Effector memory CD4-positive, alpha-beta T cell (primary cell): ENCODE measurements around the gene CRISPLD2.

Experiments
- DNase-seq, 3 donors: peaks; one replicate each; pipeline ENCODE4 v3.0.0-alpha.2; 2020
- H3K27ac ChIP-seq: 2 replicates; pipeline ENCODE4 v1.7.0; 2013; ENCODE audit warnings: mild to moderate bottlenecking, low read length, moderate library complexity; ENCODE audit not compliant: insufficient read depth, poor library complexity, severe bottlenecking
- H3K27me3 ChIP-seq: replicated peaks from 2 replicates; pipeline ENCODE4 v1.7.0; 2013; ENCODE audit warnings: mild to moderate bottlenecking, low read length; ENCODE audit not compliant: insufficient read depth, control insufficient read depth, poor library complexity, severe bottlenecking
- H3K36me3 ChIP-seq: 2 replicates; pipeline ENCODE4 v1.7.0; 2013; ENCODE audit warnings: mild to moderate bottlenecking, low read length, moderate library complexity; ENCODE audit not compliant: control insufficient read depth, insufficient read depth
- H3K4me1 ChIP-seq: 2 replicates; pipeline ENCODE4 v1.7.0; 2013; ENCODE audit warnings: low read length, mild to moderate bottlenecking; ENCODE audit not compliant: control insufficient read depth, insufficient read depth, poor library complexity, severe bottlenecking
- H3K4me3 ChIP-seq: 2 replicates; pipeline ENCODE4 v1.7.0; 2013; ENCODE audit warnings: low read length, low read depth, mild to moderate bottlenecking; ENCODE audit not compliant: insufficient read depth, poor library complexity, severe bottlenecking
- H3K9me3 ChIP-seq: 2 replicates; pipeline ENCODE4 v1.7.0; 2013; ENCODE audit warnings: mild to moderate bottlenecking, low read length, moderate library complexity; ENCODE audit not compliant: control insufficient read depth

CRISPLD2 gene

DNA sequence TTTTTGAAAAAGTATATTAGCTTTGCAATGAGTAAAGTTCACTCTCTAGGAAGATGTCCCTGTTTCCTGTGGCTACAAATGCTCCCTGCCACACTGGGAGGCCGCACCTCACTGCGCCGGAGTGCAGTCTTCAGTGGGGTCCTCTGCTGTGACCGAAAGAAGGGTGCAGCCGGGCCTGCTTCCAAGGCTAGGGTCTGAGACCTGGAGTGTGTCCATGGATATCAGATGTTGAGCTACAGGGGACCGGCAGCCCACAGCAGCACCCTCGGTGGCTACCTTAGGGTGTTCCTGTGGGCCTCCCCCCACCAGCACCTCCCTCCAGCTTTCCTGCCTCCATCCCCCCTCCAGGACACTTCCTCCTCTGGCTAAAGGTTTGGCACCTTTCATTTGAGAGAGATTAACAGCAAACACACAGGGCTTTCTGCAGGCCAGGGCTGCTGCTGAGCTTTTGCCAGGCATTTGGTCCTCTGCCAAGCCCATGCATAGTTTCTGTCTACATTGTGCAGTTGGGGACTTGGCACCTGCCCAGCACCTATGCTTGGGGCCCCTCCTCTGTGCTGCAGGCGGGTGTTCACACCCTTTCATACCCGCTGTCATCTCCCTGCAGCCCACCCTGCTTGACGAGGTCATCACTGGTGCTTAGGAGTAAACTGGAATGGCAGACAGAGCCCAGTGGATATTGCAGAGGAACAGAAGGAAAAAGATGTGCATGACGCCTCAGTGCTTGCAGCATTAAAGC is 33.8 kb upstream of the CRISPLD2 start:
- DNase-seq: no peak
- no peaks in the 10 kb centered on the region for H3K4me1 ChIP-seq
- no peaks in the 10 kb centered on the region for H3K9me3 ChIP-seq
- no peaks in the 10 kb centered on the region for H3K27me3 ChIP-seq
- H3K4me3 ChIP-seq: no peak overlapping the region
- no peaks in the 10 kb centered on the region for H3K36me3 ChIP-seq
- H3K27ac ChIP-seq: no peak overlapping the region

DNA sequence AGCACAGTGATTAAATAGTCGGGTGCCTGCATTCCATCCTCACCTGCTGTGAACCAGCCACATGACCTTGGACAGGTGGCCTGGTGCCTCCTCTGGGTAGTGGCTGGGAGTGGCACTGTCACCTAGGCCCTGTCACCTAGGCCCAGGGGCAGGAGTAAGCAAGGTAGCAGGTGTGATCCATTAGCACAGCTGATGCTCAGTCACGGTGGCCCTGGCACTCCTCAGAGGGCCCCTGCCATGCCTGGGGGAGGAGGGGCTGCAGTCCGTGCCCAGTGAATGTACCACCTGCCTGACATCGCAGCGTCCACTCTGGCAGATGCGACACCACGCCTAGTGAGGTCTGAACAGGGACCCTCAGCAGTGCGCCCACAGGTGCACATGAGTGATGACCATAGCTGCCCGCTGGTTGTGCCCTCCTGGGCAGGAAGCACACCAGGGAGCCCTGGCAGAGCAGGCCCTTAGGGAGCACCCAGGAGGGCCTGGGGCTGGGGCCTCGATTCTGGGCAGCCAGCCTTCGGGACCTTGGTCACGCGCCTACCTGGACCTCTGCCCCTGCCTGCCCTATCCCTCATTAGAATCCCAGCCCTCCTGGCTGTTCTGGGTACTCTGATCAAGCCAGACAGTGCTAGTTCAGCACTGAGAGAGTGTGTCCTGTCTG is 33.1 kb upstream of the CRISPLD2 start:
- Histone ChIP-seq H3K27ac (no peak overlapping the region), H3K27me3 (no peaks in the 10 kb centered on the region), H3K36me3 (no peaks in the 10 kb centered on the region), H3K4me3 (no peak overlapping the region), H3K9me3 (no peaks in the 10 kb centered on the region), H3K4me1 (no peaks in the 10 kb centered on the region)
- no peak for DNase-seq

DNA sequence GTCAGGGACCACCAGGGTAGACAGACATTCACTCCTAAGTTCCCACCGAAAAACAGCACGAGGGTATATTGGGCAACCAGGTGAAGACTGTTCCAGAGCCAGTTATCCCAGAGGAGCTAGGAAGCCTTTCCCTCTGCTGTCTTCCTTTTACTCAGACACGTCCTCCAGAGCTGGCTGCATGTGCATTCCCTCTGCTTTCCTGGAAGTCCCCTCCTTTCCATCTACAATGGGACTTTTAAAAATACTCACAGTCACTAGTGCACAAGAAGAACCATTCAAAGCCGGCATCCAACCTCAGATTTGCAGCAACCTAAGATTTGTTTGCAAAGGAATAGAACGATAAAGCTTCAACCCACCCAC is 32.5 kb upstream of the CRISPLD2 start:
- no peaks in the 10 kb centered on the region for H3K4me1 ChIP-seq
- H3K4me3 ChIP-seq: no peak overlapping the region
- no peaks in the 10 kb centered on the region for H3K27me3 ChIP-seq
- no peak for DNase-seq
- H3K36me3 ChIP-seq: no peaks in the 10 kb centered on the region
- no peaks in the 10 kb centered on the region for H3K9me3 ChIP-seq
- H3K27ac ChIP-seq: no peak overlapping the region

DNA sequence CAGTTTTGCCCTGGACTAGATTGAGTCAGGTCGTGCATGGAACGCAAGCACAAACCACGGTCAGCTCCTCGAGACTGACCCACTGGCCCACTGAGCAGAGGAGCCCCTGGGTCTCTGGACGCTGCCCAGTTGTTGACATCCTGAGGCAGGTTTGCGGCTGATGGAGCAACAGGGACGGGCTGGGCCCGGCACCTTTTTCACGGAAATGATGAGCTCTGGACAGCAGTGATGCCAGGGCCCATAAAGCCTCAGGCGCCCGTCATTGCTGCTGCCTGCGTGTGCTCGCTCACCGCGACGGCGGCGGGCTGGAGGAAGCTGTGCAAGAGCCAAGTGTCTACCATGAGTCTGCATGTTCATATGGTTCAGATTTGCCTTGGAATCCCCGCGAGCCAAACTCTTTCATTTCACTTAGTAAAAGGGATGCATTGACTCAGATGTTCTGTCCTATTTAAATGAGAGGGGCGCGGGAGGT is 30.8 kb upstream of the CRISPLD2 start:
- no peaks in the 10 kb centered on the region for H3K27me3 ChIP-seq
- no peak for DNase-seq
- no peak overlapping the region for H3K4me3 ChIP-seq
- H3K4me1 ChIP-seq: no peaks in the 10 kb centered on the region
- H3K36me3 ChIP-seq: no peaks in the 10 kb centered on the region
- no peaks in the 10 kb centered on the region for H3K9me3 ChIP-seq
- H3K27ac ChIP-seq: no peak overlapping the region

DNA sequence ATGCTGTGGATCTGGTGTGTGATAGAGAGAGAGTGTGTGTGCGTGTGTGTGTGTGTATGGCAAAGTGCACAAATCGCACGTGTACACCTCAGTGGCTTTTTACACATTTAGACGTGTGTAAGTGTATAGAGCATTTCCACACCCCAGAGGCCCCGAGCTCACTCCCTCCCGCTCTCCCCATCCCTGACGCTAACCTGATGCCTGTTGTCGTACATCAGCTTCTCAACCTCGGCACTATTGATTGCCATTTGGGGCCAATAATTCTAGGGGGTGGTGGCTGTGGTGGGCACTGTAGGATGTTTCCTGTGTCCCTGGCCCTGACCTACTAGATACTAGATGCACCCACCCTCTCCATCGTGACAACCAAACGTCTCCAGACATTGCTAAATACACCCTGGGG is 30.4 kb upstream of the CRISPLD2 start:
- Histone ChIP-seq H3K36me3 (no peaks in the 10 kb centered on the region), H3K27ac (no peak overlapping the region), H3K4me1 (no peaks in the 10 kb centered on the region), H3K4me3 (no peak overlapping the region), H3K27me3 (no peaks in the 10 kb centered on the region), H3K9me3 (no peaks in the 10 kb centered on the region)
- no peak for DNase-seq

DNA sequence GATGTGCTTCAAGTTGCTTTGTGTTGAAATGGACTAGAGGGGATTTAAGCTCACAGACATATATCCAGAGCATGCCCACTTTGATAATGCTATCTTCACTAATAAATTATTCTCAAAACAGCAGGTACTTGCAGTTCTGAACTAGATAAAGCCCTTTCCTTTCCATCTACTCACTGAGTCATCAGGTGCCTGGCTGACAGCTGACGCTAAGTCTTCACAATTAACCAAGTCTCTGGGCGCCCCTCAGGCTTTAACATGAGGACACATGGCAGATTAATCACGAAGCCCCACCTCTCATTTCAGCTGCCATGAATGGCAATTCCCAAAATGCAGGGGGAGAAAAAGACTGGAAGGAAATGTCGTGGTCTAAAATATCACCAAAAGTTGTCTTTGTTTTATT is 29.5 kb upstream of the CRISPLD2 start:
- no peak for DNase-seq

DNA sequence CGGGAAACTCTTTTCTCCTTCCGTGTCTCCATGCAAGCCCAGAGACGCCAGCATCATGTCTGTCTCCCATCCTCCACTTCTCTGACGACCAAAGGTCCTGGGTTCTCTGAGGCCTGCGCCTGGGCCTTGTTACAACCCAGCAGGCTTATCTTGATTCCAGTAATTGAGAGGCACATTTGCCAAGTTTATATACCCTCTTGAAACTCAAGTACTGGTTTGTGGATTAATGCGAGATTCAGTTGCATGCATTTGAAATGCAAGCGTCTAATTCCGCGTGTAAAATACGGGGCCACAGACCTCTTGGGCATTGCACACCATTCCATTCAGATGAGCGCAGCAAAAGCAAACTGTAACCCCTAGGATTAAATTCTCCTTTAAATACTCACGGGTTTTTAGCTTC is 28.7 kb upstream of the CRISPLD2 start:
- no peak for DNase-seq
- no peaks in the 10 kb centered on the region for H3K27me3 ChIP-seq
- no peak overlapping the region for H3K4me3 ChIP-seq
- no peaks in the 10 kb centered on the region for H3K36me3 ChIP-seq
- no peaks in the 10 kb centered on the region for H3K4me1 ChIP-seq
- no peaks in the 10 kb centered on the region for H3K9me3 ChIP-seq
- no peak overlapping the region for H3K27ac ChIP-seq

More for the DNA sequence above, 29.5 kb upstream of the CRISPLD2 start:
- Histone ChIP-seq H3K4me3 (no peak overlapping the region), H3K27ac (no peak overlapping the region), H3K9me3 (no peaks in the 10 kb centered on the region), H3K36me3 (no peaks in the 10 kb centered on the region), H3K27me3 (no peaks in the 10 kb centered on the region), H3K4me1 (no peaks in the 10 kb centered on the region)

DNA sequence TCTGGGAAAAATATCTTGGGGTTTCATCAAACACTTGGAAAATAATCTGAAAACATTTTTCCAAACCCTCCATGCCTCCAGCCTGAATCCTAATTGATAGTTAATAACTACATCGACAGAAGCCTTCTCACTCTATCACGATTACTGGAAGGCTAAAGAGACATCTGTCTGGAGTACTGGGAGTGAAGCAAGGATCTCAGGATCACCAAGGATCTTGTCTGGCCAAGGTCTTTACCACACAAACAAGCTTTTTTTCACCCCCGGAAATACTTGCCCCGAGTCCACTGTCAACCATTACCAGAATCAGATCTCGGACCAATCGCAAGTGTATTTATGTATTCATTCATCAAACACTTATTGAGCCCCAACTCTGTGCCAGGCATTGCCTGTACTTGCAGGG is 28.3 kb upstream of the CRISPLD2 start:
- H3K9me3 ChIP-seq: no peaks in the 10 kb centered on the region
- no peaks in the 10 kb centered on the region for H3K27me3 ChIP-seq
- DNase-seq: no peak
- H3K27ac ChIP-seq: no peak overlapping the region
- H3K36me3 ChIP-seq: no peaks in the 10 kb centered on the region
- no peaks in the 10 kb centered on the region for H3K4me1 ChIP-seq
- H3K4me3 ChIP-seq: no peak overlapping the region

DNA sequence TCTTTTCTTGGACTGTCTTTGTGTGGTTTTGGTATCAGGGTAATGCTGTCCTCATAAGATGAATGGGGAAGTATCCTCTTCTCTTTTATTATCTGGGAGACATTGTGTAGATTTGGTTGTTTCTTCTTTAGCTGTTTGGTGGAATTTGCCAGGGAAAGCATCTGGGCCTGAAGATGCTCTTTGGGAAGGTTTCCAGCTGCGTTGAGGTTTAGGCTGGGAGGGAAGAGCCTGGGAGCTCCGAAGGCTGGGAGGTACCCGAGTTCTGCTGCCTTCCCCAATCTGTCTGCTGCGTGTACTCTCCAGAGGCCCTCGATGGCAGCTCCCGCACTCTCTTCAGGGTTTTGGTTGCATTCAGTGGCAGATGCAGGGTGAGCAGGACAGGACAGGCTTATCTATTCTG is 25.6 kb upstream of the CRISPLD2 start:
- no peak overlapping the region for H3K27ac ChIP-seq
- no peak for DNase-seq
- H3K36me3 ChIP-seq: no peaks in the 10 kb centered on the region
- H3K4me1 ChIP-seq: no peaks in the 10 kb centered on the region
- H3K4me3 ChIP-seq: no peak overlapping the region
- no peaks in the 10 kb centered on the region for H3K27me3 ChIP-seq
- H3K9me3 ChIP-seq: no peaks in the 10 kb centered on the region

DNA sequence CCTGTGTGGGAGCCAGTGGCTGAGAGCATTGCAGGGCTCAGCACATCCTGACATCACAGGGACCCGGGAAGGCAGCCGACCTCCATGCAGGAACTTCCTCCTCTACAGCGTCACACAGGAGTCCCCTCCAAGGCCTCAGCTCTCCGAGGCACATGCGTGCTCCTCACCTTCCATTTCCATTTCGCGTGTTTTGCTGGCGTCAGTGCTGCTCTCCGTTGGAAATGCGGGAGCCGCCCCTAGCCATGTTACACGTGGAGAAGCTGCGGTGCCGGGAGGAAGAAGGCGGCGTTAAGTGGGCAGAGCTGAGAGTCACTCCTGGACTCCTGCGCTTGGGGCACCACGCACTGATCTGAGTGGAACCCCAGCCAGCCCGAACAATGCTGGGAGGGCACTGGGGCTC is 25.2 kb upstream of the CRISPLD2 start:
- Histone ChIP-seq H3K36me3 (no peaks in the 10 kb centered on the region), H3K4me3 (no peak overlapping the region), H3K4me1 (no peaks in the 10 kb centered on the region), H3K27me3 (no peaks in the 10 kb centered on the region), H3K27ac (no peak overlapping the region), H3K9me3 (no peaks in the 10 kb centered on the region)
- no peak for DNase-seq
